Stimulated activated naive CD4-positive, alpha-beta T cell (primary cell): ENCODE results near the gene CAMTA1.
"Not testable (repeated sequence)": the region's sequence is repeated elsewhere in the genome, so short reads cannot be mapped to it uniquely, and the experiment has no call there.

ENCODE experiments used
- DNase-seq, 6 experiments: peaks; one replicate each; lab custom pipeline; 2025; lab: John Stamatoyannopoulos, UW

CAMTA1 gene

DNA sequence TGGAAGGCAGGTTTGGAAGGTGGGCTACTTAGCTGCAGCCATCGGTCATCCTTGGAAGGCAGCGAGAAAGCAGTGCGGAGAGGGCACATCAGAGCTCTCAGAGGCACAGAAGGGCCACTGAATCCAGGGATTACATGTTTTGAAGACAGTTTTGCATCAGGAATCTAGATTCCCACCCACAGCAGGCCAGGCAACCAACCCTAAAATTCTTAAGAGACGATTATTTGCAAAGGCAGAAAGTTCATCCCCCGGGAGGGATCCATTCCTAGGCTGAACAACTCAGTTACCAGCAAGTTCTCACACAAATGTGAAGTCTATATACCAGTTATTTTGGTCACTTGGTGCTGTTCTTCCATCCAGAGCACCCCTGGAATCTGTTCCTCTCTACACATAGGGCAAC lies 528.6 kb downstream of the CAMTA1 start:
- DNase-seq: no peak

GRCh38 chr1:7315316-7315715 lies 530.1 kb downstream of the CAMTA1 start:
- no peak for DNase-seq

DNA sequence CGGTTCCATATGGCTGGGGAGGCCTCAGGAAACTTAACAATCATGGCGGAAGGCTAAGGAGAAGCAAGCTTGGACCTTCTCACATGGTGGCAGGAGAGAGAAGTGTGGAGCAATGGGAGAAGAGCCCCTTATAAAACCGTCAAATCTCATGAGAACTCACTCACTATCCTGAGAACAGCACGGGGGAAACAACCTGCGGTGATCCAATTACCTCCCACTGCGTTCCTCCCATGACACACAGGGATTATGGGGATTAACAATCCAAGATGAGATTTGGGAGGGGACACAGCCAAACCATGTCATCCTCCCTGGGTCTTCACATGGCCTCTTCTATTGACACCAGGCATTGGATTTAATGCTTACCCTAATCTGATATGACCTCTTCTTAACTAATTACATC lies 530.7 kb downstream of the CAMTA1 start:
- no peak for DNase-seq

DNA sequence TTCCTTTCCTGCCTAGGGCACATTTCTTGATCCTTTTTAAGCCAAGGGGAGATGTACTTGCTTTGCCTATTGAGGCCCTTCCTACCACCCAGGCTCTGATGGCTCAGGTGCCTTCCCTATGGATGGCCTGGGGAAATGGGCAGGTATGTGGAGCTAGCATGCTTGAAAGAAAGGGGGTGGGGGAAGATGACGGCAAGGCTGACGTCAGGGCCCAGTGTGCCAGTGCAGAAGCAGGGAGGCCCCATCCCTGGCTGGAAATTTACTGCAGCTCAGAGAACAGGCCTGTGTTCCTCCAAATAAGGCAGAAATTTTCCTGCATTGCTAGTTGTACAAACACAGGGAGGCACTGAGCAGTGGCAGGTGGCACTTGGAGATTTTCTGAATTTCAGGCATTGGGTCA lies 532.6 kb downstream of the CAMTA1 start:
- no peak for DNase-seq

GRCh38 chr1:7319196-7319595 lies 533.9 kb downstream of the CAMTA1 start:
- no peak for DNase-seq

- no peak for DNase-seq
Observed at GRCh38 chr1:7320661-7321060, 535.4 kb downstream of the CAMTA1 start.

DNA sequence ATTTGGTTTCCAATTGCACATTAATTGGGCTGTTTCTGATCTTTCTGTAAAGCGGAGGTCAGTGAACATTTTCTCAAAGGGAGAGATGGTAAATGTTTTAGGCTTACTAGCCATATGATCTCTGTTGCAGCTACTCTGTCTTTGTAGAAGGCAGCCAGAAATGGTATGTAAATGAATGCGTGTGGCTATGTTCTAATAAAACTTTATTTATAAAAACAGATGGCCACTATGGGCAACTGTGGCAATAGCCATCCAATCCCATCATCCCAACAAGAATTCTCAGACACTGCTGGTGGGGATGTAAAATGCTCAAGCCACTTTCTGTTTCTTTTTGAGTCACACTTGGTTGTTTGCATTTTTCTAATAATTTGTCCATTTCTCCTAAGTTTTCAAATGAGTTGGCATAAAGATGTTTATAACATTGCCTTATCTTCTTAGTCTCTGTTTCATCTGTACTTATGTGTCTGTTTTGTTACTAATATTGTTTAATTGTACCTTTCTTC lies 537.1 kb downstream of the CAMTA1 start:
- no peak for DNase-seq

DNA sequence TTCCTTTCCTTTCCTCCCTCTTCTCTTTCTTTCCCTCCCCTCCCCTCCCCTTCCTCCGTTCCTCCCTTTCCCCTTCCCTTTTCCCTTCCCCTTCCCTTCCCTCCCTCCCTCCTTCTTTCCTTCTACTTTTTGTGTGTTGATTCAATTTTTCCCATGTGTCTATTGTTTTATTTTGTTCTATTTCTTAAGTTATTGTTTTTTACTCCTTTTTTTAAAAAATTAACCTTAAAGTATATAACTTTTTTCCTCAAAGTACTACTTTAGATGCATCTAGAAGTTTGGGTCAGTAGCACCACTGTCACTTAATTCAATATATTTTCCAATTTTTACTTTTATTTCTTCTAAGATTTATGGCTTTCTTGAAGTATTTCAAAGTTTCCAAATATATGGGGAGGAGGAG lies 537.7 kb downstream of the CAMTA1 start:
- no peak for DNase-seq

DNA sequence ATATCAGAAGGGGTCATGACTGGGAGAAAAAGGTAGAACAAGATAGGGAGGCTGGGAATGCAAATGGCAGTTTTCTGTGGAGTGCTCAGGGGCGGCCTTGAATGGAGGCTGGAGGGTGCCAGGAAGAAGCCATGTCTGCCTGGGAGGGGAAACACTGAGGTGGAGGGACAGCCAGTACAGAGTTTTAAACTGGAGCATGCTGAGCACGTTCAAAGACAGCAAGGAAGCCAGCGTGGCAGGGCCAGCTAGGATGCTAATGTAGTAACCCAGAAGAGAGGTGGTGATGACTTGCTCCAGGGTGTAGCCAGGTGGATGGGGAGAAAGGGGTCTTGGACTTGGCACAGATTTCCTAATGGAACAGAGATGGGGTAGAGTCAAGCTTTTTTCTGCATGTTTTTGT lies 540.0 kb downstream of the CAMTA1 start:
- no peak for DNase-seq

GRCh38 chr1:7326366-7326765 lies 541.1 kb downstream of the CAMTA1 start:
- DNase-seq: no peak

- DNase-seq: no peak
Observed at GRCh38 chr1:7327849-7328248, 542.6 kb downstream of the CAMTA1 start.

DNA sequence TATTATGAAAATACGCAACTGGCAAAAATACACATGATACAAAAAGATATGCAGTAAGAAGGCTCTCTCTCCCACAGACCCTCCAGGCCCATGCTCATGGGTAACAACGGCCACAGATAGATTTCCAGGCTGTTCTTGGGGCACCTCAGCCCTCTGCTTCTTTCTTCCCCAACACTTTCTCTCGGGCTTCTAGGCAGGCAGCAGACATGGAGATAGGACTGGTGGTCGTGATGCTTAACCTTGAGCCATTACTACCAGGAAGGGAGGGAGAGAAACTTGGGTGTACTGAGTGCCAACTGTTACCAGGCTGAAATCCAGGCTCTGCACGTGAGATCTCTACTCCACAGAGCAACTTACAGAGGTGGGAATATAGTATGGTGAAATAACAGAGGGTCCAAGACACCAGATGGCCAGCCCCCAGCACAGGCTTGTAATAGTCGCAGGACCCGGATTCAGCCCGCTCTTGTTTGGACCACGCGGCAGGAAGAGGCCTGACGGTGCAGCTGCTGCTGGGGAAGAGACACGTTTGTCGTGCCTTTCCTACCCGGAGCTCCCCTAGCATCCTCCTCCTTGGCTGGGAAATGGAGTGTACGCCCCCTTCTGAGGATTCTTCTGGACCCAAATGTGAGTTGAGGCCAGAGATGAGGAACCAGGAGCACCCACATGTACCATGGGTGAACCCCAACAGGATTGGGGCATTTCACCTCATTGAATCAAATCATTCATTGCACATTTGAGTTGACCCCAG lies 544.8 kb downstream of the CAMTA1 start:
- DNase-seq: no peak

DNA sequence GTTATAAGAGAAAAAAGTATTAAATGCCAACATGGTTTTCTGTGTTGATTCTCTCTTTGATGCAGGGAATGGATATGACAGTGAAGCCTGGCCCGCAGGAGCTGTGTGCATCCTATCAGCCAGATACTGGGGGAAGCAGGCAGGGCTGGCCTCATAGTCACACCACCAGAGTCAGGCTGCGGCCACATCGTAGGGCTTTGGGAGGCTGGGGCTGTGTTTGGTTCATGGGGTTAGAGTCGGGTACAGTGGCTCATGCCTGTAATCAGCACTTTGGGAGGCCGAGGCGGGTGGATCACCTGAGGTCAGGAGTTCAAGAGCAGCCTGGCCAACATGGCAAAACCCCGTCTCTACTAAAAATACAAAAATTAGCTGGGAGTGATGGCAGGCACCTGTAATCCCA lies 545.5 kb downstream of the CAMTA1 start:
- not testable (repeated sequence) for DNase-seq

- no peak for DNase-seq
Observed at GRCh38 chr1:7331926-7332535, 546.8 kb downstream of the CAMTA1 start.

- no peak for DNase-seq
Observed at GRCh38 chr1:7333094-7333493, 547.8 kb downstream of the CAMTA1 start.

- DNase-seq: no peak
Observed at GRCh38 chr1:7333620-7334019, 548.4 kb downstream of the CAMTA1 start.

DNA sequence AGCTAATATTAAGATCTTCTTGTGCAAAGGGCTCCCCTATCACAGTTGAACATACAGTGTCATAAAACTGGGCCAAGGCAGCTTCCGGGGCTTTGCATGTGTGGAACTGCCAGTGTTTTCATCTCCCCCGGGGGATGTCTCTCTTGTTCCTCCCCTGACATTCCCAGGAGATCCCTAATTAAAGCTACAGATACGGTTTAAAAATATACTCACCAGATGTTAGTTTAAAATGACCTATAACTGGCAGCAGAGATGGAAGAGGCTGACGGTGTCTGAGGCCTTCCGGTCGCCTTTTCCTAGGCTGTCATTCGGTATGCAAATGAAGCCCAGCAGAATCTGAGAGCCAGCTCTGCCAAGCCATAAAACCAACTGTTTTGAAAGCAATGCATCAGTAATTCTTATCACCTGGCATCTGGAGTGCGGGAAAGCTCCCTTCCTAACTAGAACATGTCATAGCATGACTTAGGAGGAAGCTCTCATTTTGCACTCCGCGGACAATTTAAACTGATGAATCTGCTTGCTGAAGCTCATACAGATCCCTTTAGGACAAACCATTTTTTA lies 549.3 kb downstream of the CAMTA1 start:
- DNase-seq: no peak

GRCh38 chr1:7335224-7335879 lies 550.1 kb downstream of the CAMTA1 start:
- no peak for DNase-seq

DNA sequence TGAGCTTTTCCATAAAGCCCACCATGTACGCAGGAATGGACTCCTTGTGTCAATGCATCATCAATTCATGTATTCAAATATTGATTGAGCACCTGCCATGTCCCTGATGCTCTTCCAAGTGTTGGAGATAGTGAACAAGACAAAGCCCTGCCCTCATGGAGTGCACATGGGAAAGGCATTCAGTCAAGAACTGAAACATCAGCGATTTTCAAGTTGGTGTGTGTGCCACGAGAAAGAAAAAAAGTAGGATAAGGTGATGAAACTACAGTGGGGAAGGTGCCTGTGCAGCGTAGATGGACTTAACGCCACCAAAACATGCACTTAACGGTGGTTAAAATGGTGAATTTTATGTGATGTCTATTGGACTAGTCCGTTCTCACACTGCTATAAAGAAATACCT lies 553.2 kb downstream of the CAMTA1 start:
- no peak for DNase-seq

DNA sequence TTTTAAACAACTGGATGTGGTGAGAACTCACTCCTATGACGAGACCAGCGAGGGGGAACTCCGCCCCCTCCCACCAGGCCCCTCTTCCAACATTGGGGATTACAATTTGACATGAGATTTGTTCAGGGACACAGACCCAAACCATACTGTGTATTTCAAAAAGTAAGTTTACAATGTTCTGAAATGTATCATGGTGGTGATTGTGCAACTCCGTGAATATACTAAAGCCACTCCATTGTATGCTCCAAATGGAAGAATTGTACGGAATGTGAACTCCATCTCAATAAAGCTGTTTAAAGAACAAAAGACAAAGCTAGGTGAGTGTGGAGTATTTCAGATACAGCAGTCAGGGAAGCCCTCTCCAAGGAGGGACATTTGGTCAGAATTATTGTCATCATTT lies 553.8 kb downstream of the CAMTA1 start:
- DNase-seq: no peak

DNA sequence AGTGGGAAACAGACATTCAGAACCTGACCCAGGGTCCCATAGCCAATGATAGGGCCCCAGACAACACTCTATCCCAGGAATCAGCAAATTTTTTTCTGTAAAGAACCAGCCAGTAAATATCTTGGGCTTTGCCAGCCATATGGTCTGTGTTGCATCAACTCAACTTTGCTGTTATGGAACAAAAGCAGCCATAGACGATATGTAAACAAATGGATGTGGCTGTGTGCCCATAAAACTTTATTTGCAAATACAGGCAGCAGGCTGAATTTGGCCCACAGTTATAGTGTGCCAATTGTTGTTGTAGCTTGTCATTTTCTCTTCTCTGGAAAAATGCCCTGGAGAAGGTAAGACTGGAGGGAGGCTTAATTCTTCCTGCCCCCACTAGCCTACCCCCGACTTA lies 554.7 kb downstream of the CAMTA1 start:
- DNase-seq: no peak

DNA sequence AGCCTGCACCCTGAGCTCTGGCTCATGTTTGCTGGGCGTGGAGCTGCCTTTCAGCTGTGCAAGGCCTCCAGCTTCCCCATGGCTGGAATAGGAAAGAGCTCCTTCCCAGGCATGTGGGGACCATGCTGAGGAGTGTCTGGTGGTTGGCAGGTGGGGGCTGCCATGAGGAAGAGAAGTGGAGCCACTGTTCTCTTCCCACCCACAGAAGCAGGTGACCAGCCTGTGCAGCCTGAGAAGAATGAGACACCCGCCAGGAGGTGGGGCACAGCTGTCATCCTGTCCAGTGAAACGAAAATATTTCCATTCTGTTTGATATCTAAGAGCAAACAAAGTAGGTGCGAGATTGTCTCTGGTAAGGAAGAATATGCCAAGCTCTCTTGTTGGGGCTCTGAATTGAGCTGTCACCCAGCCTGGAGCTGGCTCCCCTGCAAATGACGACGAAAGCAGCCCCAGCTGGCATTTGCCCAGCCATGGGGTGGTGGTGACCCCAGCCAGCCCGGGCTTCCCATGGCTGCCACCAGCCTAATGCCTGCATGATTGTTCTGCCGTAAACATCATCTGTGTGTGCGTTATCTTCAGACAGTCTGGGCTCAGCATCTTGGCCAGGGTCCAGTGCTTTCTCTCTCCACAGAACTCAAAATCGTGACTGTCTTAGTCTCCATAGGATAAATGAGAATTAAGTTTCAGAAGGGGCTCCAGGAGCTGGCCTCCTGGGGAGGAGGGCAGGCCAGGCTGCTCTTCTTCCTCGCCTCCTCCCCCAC lies 556.1 kb downstream of the CAMTA1 start:
- no peak for DNase-seq
